Glutamatergic neuron (in vitro differentiated cells): ENCODE measurements around the gene RELB. TPM values are rescaled to one million over a fixed set of nuclear protein-coding genes. Genes with fewer than 3 reads are reported as not detected.

Experiments used
- DNase-seq: peaks from one replicate; pipeline ENCODE4 v3.0.0; 2022
- H3K27ac Mint-ChIP-seq: one replicate; pipeline ENCODE4 v1.8.0; 2020; ENCODE audit warnings: mild to moderate bottlenecking, mixed read lengths, inconsistent platforms; ENCODE audit not compliant: unreplicated experiment
- H3K27me3 Mint-ChIP-seq: one replicate; pipeline ENCODE4 v1.8.0; 2020; ENCODE audit warnings: mild to moderate bottlenecking, moderate library complexity, mixed read lengths, inconsistent platforms; ENCODE audit not compliant: unreplicated experiment
- H3K36me3 Mint-ChIP-seq: one replicate; pipeline ENCODE4 v1.8.0; 2020; ENCODE audit warnings: mild to moderate bottlenecking, mixed read lengths, inconsistent platforms; ENCODE audit not compliant: unreplicated experiment
- H3K4me1 Mint-ChIP-seq: one replicate; pipeline ENCODE4 v1.8.0; 2020; ENCODE audit warnings: mild to moderate bottlenecking, low read depth, mixed read lengths, inconsistent platforms; ENCODE audit not compliant: unreplicated experiment
- H3K4me3 Mint-ChIP-seq: one replicate; pipeline ENCODE4 v1.8.0; 2020; ENCODE audit warnings: mild to moderate bottlenecking, mixed read lengths, inconsistent platforms; ENCODE audit not compliant: unreplicated experiment
- H3K9me3 Mint-ChIP-seq: one replicate; pipeline ENCODE4 v1.8.0; 2020; ENCODE audit warnings: mild to moderate bottlenecking, moderate library complexity, mixed read lengths, inconsistent platforms; ENCODE audit not compliant: unreplicated experiment
- total RNA-seq: library from RNA; stranded (reverse); fragmentation: NEBNext Ultra II Directional; extraction: Animal tissue kit (Norgen Biotek cat#: 25700); gene quantifications from one replicate; pipeline ENCODE4 v1.2.1, GENCODE V29; 2021; ENCODE audit not compliant: unreplicated experiment
- TF ChIP-seq, protein P1 (sequence below): fragments of 200-600 bp; sonication (generic); IDR thresholded peaks from one replicate; pipeline ENCODE4 v1.5.0; 2021; ENCODE audit not compliant: partially characterized antibody, unreplicated experiment

Gene RELB
- total RNA-seq, 1 donor from 2014 or later = 1.2 TPM

DNA sequence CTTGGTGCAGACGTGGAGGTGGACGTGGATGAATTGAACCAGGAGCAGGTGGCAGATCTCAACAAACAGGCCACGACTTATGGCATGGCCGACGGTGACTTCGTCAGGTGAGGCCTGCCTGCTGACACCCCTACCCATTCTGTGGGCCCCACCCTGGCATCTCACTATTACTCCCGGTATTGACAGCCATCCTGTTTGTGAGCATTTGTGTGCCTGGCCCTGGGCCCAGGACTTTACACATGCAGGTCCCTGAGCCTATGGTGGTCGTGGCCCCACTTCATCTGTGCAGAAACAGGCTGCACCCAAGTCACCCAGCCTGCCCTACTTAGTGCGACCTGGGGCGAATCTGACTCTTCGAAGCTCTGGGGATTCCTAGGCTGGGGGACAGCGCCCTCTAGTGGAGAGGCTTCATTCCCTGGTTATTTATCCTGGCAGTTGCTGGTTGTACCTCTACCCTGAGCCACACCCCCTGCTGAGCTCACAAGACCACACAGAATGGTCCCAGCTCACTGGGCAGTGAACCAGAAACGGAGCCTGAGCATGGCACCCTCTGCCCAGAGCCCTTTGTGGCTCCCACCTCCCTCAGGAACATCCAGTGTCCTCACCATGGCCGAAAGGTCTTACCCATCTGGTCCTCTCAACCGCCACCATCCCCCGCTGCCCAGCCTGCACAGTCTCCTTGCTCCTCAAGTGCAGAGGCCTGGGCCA lies 58.1 kb downstream of the RELB start:
- peak overlapping the region; percentile 1 for H3K27ac Mint-ChIP-seq
- TF ChIP-seq, protein P1, sequence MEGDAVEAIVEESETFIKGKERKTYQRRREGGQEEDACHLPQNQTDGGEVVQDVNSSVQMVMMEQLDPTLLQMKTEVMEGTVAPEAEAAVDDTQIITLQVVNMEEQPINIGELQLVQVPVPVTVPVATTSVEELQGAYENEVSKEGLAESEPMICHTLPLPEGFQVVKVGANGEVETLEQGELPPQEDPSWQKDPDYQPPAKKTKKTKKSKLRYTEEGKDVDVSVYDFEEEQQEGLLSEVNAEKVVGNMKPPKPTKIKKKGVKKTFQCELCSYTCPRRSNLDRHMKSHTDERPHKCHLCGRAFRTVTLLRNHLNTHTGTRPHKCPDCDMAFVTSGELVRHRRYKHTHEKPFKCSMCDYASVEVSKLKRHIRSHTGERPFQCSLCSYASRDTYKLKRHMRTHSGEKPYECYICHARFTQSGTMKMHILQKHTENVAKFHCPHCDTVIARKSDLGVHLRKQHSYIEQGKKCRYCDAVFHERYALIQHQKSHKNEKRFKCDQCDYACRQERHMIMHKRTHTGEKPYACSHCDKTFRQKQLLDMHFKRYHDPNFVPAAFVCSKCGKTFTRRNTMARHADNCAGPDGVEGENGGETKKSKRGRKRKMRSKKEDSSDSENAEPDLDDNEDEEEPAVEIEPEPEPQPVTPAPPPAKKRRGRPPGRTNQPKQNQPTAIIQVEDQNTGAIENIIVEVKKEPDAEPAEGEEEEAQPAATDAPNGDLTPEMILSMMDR = peak; percentile 96
- no peaks in the 10 kb centered on the region for H3K36me3 Mint-ChIP-seq
- H3K27me3 Mint-ChIP-seq = peaks cover 9% of the 10 kb centered on the region
- peaks cover 3% of the 10 kb centered on the region for H3K4me1 Mint-ChIP-seq
- peaks cover 4% of the 10 kb centered on the region for H3K9me3 Mint-ChIP-seq
- H3K4me3 Mint-ChIP-seq = no peak overlapping the region
- DNase-seq = peak; percentile 88

DNA sequence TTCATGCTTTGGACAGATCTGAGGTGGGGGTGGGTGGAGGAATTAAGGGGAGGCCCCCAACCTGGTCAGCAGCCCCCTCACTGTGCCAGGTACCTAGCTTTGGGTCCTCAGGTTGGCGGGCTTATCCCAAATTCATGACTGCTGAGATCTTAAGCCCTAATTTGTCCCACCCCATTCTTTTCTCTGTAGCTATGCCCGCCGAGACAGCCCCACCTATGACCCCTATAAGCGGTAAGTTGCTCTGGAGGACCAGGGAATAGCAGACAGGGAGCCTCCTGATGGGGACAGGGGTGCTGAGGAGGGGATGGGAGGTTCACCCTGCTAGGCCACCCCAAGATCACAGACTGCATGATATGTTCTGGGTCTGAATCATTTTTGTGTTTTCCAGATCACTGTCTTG lies 60.7 kb downstream of the RELB start:
- DNase-seq = no peak
- H3K4me3 Mint-ChIP-seq = no peak overlapping the region
- TF ChIP-seq, protein P1 = no peak
- H3K27me3 Mint-ChIP-seq = peaks cover 9% of the 10 kb centered on the region
- no peak overlapping the region for H3K27ac Mint-ChIP-seq
- no peaks in the 10 kb centered on the region for H3K36me3 Mint-ChIP-seq
- peaks cover 3% of the 10 kb centered on the region for H3K4me1 Mint-ChIP-seq
- H3K9me3 Mint-ChIP-seq = peaks cover 5% of the 10 kb centered on the region

DNA sequence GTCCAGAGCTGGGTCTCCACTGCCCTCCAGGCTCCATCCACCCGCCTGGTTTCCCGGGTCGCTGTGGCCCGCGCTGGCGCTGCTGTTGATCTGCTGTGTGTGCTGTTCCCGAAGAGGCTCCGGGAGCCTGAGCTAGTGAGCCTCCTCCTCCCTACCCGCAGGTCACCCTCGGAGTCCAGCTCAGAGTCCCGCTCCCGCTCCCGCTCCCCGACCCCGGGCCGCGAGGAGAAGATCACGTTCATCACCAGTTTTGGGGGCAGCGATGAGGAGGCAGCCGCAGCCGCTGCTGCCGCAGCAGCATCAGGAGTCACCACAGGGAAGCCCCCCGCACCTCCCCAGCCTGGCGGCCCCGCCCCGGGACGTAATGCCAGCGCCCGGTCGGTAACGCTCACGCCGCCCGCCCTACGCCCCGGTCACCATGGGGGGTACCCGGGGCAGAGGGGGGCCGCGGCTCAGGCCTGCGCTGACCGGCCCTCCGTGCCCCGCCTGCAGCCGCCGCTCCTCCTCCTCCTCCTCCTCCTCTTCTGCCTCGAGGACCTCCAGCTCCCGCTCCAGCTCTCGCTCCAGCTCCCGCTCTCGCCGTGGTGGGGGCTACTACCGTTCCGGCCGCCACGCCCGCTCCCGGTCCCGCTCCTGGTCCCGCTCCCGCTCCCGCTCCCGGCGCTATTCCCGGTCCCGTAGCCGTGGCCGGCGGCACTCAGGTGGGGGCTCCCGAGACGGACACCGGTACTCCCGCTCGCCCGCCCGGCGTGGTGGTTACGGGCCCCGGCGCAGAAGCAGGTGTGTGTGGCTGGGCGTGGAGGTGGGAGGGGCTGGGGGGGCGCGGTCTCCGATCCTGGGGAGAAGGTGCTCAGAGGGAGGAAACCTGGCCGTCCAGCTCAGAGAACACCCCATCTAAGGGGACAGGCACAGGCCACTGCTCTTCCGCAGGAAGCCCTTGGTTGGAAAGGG lies 62.9 kb downstream of the RELB start:
- DNase-seq = no peak
- Mint-ChIP-seq H3K4me3 (no peak overlapping the region), H3K27me3 (peaks cover 8% of the 10 kb centered on the region), H3K27ac (no peak overlapping the region), H3K36me3 (no peaks in the 10 kb centered on the region), H3K4me1 (peaks cover 5% of the 10 kb centered on the region), H3K9me3 (peaks cover 5% of the 10 kb centered on the region)
- TF ChIP-seq, protein P1 = no peak

DNA sequence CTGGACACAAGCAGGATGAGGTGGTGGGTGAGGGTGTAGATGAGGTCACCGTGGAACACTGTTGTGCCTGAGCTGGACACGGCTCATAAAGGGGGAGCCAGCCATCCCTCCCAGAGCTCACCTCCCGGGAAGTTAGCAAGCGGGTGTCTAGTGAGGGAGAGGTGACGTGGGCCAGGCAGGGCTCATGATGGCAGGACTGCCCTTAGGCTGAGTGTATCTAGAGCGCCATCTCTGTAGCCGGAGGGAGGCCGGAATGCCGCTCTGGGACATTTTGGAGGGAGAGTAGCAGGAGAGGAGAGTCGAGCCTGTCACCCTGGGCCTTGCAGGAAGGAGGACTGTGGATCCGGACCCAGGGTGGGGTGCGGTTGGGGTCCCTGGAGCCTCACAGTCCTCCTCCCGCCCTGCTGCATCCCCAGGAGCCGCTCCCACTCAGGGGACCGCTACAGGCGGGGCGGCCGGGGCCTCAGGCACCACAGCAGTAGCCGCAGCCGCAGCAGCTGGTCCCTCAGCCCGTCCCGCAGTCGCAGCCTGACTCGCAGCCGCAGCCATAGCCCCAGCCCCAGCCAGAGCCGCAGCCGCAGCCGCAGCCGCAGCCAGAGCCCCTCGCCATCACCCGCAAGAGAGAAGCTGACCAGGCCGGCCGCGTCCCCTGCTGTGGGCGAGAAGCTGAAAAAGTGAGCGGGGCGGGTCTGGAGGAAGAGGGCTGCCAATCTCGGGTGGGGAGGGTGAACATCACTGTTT lies 65.8 kb downstream of the RELB start:
- no peak for DNase-seq
- Mint-ChIP-seq H3K4me3 (no peak overlapping the region), H3K36me3 (no peaks in the 10 kb centered on the region), H3K27me3 (peaks cover 9% of the 10 kb centered on the region), H3K9me3 (peaks cover 12% of the 10 kb centered on the region), H3K27ac (peak overlapping the region; percentile 68), H3K4me1 (peaks cover 4% of the 10 kb centered on the region)
- TF ChIP-seq, protein P1 = no peak
